Measurements from ENCODE around the gene FBXO3.

DNA sequence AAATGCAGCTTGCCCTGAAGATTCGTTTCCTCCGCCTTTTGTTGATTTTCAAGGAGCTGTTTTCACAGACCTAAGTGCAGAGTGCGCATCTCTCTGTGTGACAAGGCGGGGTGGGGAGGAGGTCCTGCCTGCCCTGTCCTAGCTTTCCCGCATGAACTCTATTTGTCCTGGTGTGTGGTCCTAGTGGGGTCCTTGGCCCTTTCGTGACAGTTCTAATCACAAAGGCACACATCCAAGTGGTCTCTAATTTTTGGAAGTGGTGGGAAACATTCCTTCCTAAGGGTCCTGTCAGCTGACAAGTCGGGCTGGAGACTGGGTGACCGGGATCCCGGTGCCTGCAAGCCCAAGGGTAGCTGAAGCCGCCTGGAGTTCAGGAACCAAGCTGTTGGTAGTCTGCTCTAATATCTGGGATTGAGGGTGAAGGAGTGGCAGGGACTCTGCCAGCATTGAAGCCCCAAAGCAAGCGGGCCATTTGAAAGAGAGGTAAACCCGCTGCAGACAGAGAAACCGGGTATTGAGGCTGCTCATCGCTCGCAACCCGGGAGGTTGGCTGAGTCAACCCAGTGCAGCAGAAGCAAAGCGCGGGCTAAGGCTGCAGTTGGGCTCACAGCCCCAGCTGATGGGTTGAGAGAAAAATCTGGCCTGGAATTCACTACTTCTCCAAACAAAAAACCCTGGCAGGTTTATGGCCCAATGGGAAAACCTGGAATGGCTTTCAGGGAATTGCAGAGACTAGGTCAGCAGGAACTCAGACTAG is 28.1 kb upstream of the FBXO3 start:
- TF ChIP-seq, protein P1, sequence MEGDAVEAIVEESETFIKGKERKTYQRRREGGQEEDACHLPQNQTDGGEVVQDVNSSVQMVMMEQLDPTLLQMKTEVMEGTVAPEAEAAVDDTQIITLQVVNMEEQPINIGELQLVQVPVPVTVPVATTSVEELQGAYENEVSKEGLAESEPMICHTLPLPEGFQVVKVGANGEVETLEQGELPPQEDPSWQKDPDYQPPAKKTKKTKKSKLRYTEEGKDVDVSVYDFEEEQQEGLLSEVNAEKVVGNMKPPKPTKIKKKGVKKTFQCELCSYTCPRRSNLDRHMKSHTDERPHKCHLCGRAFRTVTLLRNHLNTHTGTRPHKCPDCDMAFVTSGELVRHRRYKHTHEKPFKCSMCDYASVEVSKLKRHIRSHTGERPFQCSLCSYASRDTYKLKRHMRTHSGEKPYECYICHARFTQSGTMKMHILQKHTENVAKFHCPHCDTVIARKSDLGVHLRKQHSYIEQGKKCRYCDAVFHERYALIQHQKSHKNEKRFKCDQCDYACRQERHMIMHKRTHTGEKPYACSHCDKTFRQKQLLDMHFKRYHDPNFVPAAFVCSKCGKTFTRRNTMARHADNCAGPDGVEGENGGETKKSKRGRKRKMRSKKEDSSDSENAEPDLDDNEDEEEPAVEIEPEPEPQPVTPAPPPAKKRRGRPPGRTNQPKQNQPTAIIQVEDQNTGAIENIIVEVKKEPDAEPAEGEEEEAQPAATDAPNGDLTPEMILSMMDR (conservative IDR thresholded peaks at IDR 0.05; ENCODE audit: low read length) = no peak
- no peak for TF ChIP-seq EZH2phosphoT487 (IDR thresholded peaks at IDR 0.05; ENCODE audit: borderline replicate concordance, low read depth, low read length)

All from OCI-LY7 (cell line).